NCI-H2227 (cell line): ENCODE data around the gene CHRM4.

Experiments used
- DNase-seq: peaks from one replicate; lab custom pipeline; 2025; ENCODE audit not compliant: unreplicated experiment; lab: John Stamatoyannopoulos, UW

The CHRM4 gene

GRCh38 chr11:46402957-46403902 lies 11.7 kb upstream of the CHRM4 start:
- no peak for DNase-seq

GRCh38 chr11:46397526-46397925 lies 6.0 kb upstream of the CHRM4 start:
- no peak for DNase-seq

- no peak for DNase-seq
Measured at GRCh38 chr11:46393759-46394158, 2.2 kb upstream of the CHRM4 start.

GRCh38 chr11:46393231-46393616 lies 1.6 kb upstream of the CHRM4 start:
- DNase-seq = no peak

GRCh38 chr11:46392421-46393230 lies 1.1 kb upstream of the CHRM4 start:
- DNase-seq = peak; percentile 86

- peak; percentile 40 for DNase-seq
Measured at GRCh38 chr11:46391186-46391577, 394 bp downstream of the CHRM4 start.

- DNase-seq = peak; percentile 37
Measured at GRCh38 chr11:46390331-46391171, 1.0 kb downstream of the CHRM4 start.

GRCh38 chr11:46389450-46390330 lies 1.9 kb downstream of the CHRM4 start:
- peak; percentile 86 for DNase-seq

GRCh38 chr11:46388619-46389449 lies 2.7 kb downstream of the CHRM4 start:
- DNase-seq = peak; percentile 27

- DNase-seq = peak; percentile 35
Measured at GRCh38 chr11:46387919-46388618, 3.5 kb downstream of the CHRM4 start.

- DNase-seq = no peak
Measured at GRCh38 chr11:46387456-46387855, 4.1 kb downstream of the CHRM4 start.

GRCh38 chr11:46386674-46387073 lies 4.9 kb downstream of the CHRM4 start:
- DNase-seq = no peak

GRCh38 chr11:46386005-46386578 lies 5.5 kb downstream of the CHRM4 start:
- no peak for DNase-seq

GRCh38 chr11:46385169-46386004 lies 6.2 kb downstream of the CHRM4 start:
- DNase-seq = no peak

- no peak for DNase-seq
Measured at GRCh38 chr11:46383974-46384701, 7.4 kb downstream of the CHRM4 start.

- no peak for DNase-seq
Measured at GRCh38 chr11:46383404-46383758, 8.2 kb downstream of the CHRM4 start.
